ENCODE data around the gene PNPLA5. TPM values are rescaled to one million over a fixed set of nuclear protein-coding genes. Genes with fewer than 3 reads are reported as not detected.
A peak's percentile ranks its signal among the peaks of the same experiment; 100 is the strongest.

Gene PNPLA5
- total RNA-seq, 2 experiments from 2014 or later: not detected

GRCh38 chr22:43894122-43894521 lies 2.3 kb upstream of the PNPLA5 start:
- CTCF ChIA-PET: interaction anchor here (1.1 to 2.0 kb wide), 2 partner anchors 9 to 10 kb away, joined by 3 to 6 read pairs; no protein-coding TSS in a partner anchor
- ATAC-seq: no peak
- no peak overlapping the region for H3K27ac Mint-ChIP-seq

GRCh38 chr22:43893266-43893665 lies 1.5 kb upstream of the PNPLA5 start:
- H3K36me3 Mint-ChIP-seq: no peaks in the 10 kb centered on the region
- H3K4me3 Mint-ChIP-seq: no peak overlapping the region
- no peaks in the 10 kb centered on the region for H3K9me3 Mint-ChIP-seq (ENCODE audit: low read depth)
- H3K27me3 Mint-ChIP-seq: peaks cover 45% of the 10 kb centered on the region
- no peak for ATAC-seq
- no peaks in the 10 kb centered on the region for H3K4me1 Mint-ChIP-seq
- no peak for DNase-seq
- H3K27ac Mint-ChIP-seq: no peak overlapping the region
- CTCF ChIA-PET: interaction anchor here (1.0 to 2.0 kb wide), 2 partner anchors 8 to 10 kb away, joined by 4 to 6 read pairs; no protein-coding TSS in a partner anchor

More at GRCh38 chr22:43894122-43894521, 2.3 kb upstream of the PNPLA5 start:
- H3K4me1 Mint-ChIP-seq: no peaks in the 10 kb centered on the region
- H3K27me3 Mint-ChIP-seq: peaks cover 40% of the 10 kb centered on the region
- H3K36me3 Mint-ChIP-seq: no peaks in the 10 kb centered on the region
- no peaks in the 10 kb centered on the region for H3K9me3 Mint-ChIP-seq (ENCODE audit: low read depth)
- H3K4me3 Mint-ChIP-seq: no peak overlapping the region
- DNase-seq: no peak

- no peaks in the 10 kb centered on the region for H3K9me3 Mint-ChIP-seq (ENCODE audit: low read depth)
- CTCF ChIA-PET: interaction anchor here (1.0 to 2.0 kb wide), 2 partner anchors 7 to 9 kb away, joined by 4 to 6 read pairs; no protein-coding TSS in a partner anchor
- H3K4me1 Mint-ChIP-seq: no peaks in the 10 kb centered on the region
- no peak for DNase-seq
- no peaks in the 10 kb centered on the region for H3K36me3 Mint-ChIP-seq
- no peak overlapping the region for H3K4me3 Mint-ChIP-seq
- H3K27ac Mint-ChIP-seq: no peak overlapping the region
- H3K27me3 Mint-ChIP-seq: peaks cover 44% of the 10 kb centered on the region
- ATAC-seq: no peak
These were observed 526 bp upstream of the PNPLA5 start for GRCh38 chr22:43892183-43892894.

- H3K27me3 Mint-ChIP-seq: peaks cover 50% of the 10 kb centered on the region
- H3K9me3 Mint-ChIP-seq (ENCODE audit: low read depth): no peaks in the 10 kb centered on the region
- ATAC-seq: no peak
- no peak overlapping the region for H3K27ac Mint-ChIP-seq
- no peak for DNase-seq
- CTCF ChIA-PET: interaction anchor here (0.9 kb wide), 1 partner anchor 8 kb away, joined by 3 read pairs; no protein-coding TSS in a partner anchor
- H3K4me1 Mint-ChIP-seq: no peaks in the 10 kb centered on the region
- no peaks in the 10 kb centered on the region for H3K36me3 Mint-ChIP-seq
- H3K4me3 Mint-ChIP-seq: no peak overlapping the region
These were observed 897 bp downstream of the PNPLA5 start for GRCh38 chr22:43890901-43891331.

- Mint-ChIP-seq H3K4me1 (peaks cover 2% of the 10 kb centered on the region), H3K4me3 (no peak overlapping the region), H3K9me3 (ENCODE audit: low read depth) (no peaks in the 10 kb centered on the region), H3K27ac (no peak overlapping the region), H3K36me3 (no peaks in the 10 kb centered on the region), H3K27me3 (peaks cover 50% of the 10 kb centered on the region)
- no peak for ATAC-seq
- CTCF ChIA-PET: no interaction called here
- DNase-seq: no peak
These were observed 2.0 kb downstream of the PNPLA5 start for GRCh38 chr22:43889860-43890253.

- Mint-ChIP-seq H3K27me3 (peaks cover 50% of the 10 kb centered on the region), H3K4me3 (no peak overlapping the region), H3K4me1 (peaks cover 7% of the 10 kb centered on the region), H3K36me3 (no peaks in the 10 kb centered on the region), H3K27ac (no peak overlapping the region), H3K9me3 (ENCODE audit: low read depth) (no peaks in the 10 kb centered on the region)
- DNase-seq (no peak), ATAC-seq (no peak)
- CTCF ChIA-PET: no interaction called here
These were observed 2.5 kb downstream of the PNPLA5 start for GRCh38 chr22:43889201-43889859.

- CTCF ChIA-PET: no interaction called here
- Mint-ChIP-seq H3K36me3 (no peaks in the 10 kb centered on the region), H3K27ac (no peak overlapping the region), H3K4me3 (no peak overlapping the region), H3K9me3 (ENCODE audit: low read depth) (no peaks in the 10 kb centered on the region), H3K4me1 (peaks cover 9% of the 10 kb centered on the region), H3K27me3 (peaks cover 46% of the 10 kb centered on the region)
- ATAC-seq (no peak), DNase-seq (no peak)
These were observed 3.1 kb downstream of the PNPLA5 start for GRCh38 chr22:43888740-43889139.

- no peak for ATAC-seq
- H3K4me1 Mint-ChIP-seq: peaks cover 11% of the 10 kb centered on the region
These were observed 4.4 kb downstream of the PNPLA5 start for GRCh38 chr22:43887391-43887790.

GRCh38 chr22:43886231-43886630 lies 5.6 kb downstream of the PNPLA5 start:
- H3K4me1 Mint-ChIP-seq: peaks cover 11% of the 10 kb centered on the region
- peaks cover 29% of the 10 kb centered on the region for H3K27me3 Mint-ChIP-seq
- DNase-seq (no peak), ATAC-seq (no peak)
- no peak overlapping the region for H3K4me3 Mint-ChIP-seq
- CTCF ChIA-PET: no interaction called here
- H3K27ac Mint-ChIP-seq: no peak overlapping the region
- no peaks in the 10 kb centered on the region for H3K9me3 Mint-ChIP-seq (ENCODE audit: low read depth)
- no peaks in the 10 kb centered on the region for H3K36me3 Mint-ChIP-seq

More at GRCh38 chr22:43887391-43887790, 4.4 kb downstream of the PNPLA5 start:
- CTCF ChIA-PET: no interaction called here
- H3K36me3 Mint-ChIP-seq: no peaks in the 10 kb centered on the region
- H3K27ac Mint-ChIP-seq: no peak overlapping the region
- H3K4me3 Mint-ChIP-seq: no peak overlapping the region
- H3K27me3 Mint-ChIP-seq: peaks cover 38% of the 10 kb centered on the region
- H3K9me3 Mint-ChIP-seq (ENCODE audit: low read depth): no peaks in the 10 kb centered on the region
- no peak for DNase-seq

GRCh38 chr22:43885786-43886185 lies 6.0 kb downstream of the PNPLA5 start:
- Mint-ChIP-seq H3K36me3 (no peaks in the 10 kb centered on the region), H3K9me3 (ENCODE audit: low read depth) (no peaks in the 10 kb centered on the region), H3K27ac (no peak overlapping the region), H3K27me3 (peaks cover 25% of the 10 kb centered on the region), H3K4me1 (peaks cover 11% of the 10 kb centered on the region), H3K4me3 (no peak overlapping the region)
- ATAC-seq (no peak), DNase-seq (no peak)
- CTCF ChIA-PET: interaction anchor here (1.2 kb wide), 1 partner anchor 200 kb away, joined by 3 read pairs; no protein-coding TSS in a partner anchor

- no peaks in the 10 kb centered on the region for H3K36me3 Mint-ChIP-seq
- H3K4me1 Mint-ChIP-seq: peaks cover 11% of the 10 kb centered on the region
- H3K9me3 Mint-ChIP-seq (ENCODE audit: low read depth): no peaks in the 10 kb centered on the region
- H3K27me3 Mint-ChIP-seq: peaks cover 20% of the 10 kb centered on the region
- H3K27ac Mint-ChIP-seq: no peak overlapping the region
- DNase-seq (no peak), ATAC-seq (no peak)
- H3K4me3 Mint-ChIP-seq: no peak overlapping the region
- CTCF ChIA-PET: interaction anchor here (0.6 to 1.5 kb wide), 16 partner anchors 8 to 626 kb away, joined by 3 to 16 read pairs (median 4); no protein-coding TSS in a partner anchor
These were observed 6.5 kb downstream of the PNPLA5 start for GRCh38 chr22:43885319-43885671.

GRCh38 chr22:43884600-43885318 lies 7.1 kb downstream of the PNPLA5 start:
- DNase-seq (peak; percentile 65), ATAC-seq (peak; percentile 55)
- H3K4me1 Mint-ChIP-seq: peaks cover 11% of the 10 kb centered on the region
- no peak overlapping the region for H3K27ac Mint-ChIP-seq
- CTCF ChIA-PET: interaction anchor here (0.6 to 1.5 kb wide), 20 partner anchors 9 to 627 kb away, joined by 3 to 16 read pairs (median 3); partner anchors contain the start of gene EFCAB6
- no peaks in the 10 kb centered on the region for H3K9me3 Mint-ChIP-seq (ENCODE audit: low read depth)
- peaks cover 16% of the 10 kb centered on the region for H3K27me3 Mint-ChIP-seq
- H3K4me3 Mint-ChIP-seq: no peak overlapping the region
- H3K36me3 Mint-ChIP-seq: no peaks in the 10 kb centered on the region

GRCh38 chr22:43883719-43884415 lies 7.9 kb downstream of the PNPLA5 start:
- Mint-ChIP-seq H3K27ac (no peak overlapping the region), H3K4me3 (no peak overlapping the region), H3K27me3 (peaks cover 8% of the 10 kb centered on the region), H3K4me1 (peaks cover 11% of the 10 kb centered on the region), H3K9me3 (ENCODE audit: low read depth) (no peaks in the 10 kb centered on the region), H3K36me3 (no peaks in the 10 kb centered on the region)
- ATAC-seq (no peak), DNase-seq (no peak)
- CTCF ChIA-PET: interaction anchor here (0.6 to 2.1 kb wide), 21 partner anchors 9 to 1929 kb away, joined by 3 to 47 read pairs (median 4); partner anchors contain the start of genes EFCAB6 and SAMM50

Data from activated CD8-positive, alpha-beta memory T cell treated with anti-CD3 and anti-CD28 coated beads, Interleukin-2, amount 10 ng/mL, durations not matched to agents 7 days and 5 days (primary cell).